ENCODE measurements around the gene ARHGAP8. TPM values are rescaled to one million over a fixed set of nuclear protein-coding genes. Genes with fewer than 3 reads are reported as not detected.

Gene ARHGAP8
- total RNA-seq, 1 donor from 2014 or later = 2.8 TPM

GRCh38 chr22:44793506-44794172 lies 41.3 kb downstream of the ARHGAP8 start:
- Histone ChIP-seq H3K4me3 (ENCODE audit: insufficient read depth, low read depth, low read length) (no peak overlapping the region), H2AFZ (ENCODE audit: low read depth, low read length) (no peak overlapping the region), H3K27me3 (ENCODE audit: insufficient read depth, low read length) (peaks cover 5% of the 10 kb centered on the region), H3K36me3 (ENCODE audit: insufficient read depth, low read length) (no peaks in the 10 kb centered on the region), H3K9ac (ENCODE audit: low read length) (no peak overlapping the region), H3K9me3 (ENCODE audit: insufficient read depth, low read depth, low read length) (no peaks in the 10 kb centered on the region), H3K4me2 (ENCODE audit: low read length) (no peak overlapping the region), H3K27ac (ENCODE audit: low read depth, low read length) (no peak overlapping the region), H4K20me1 (ENCODE audit: insufficient read depth, low read length) (no peaks in the 10 kb centered on the region), H3K79me2 (ENCODE audit: insufficient read depth, low read length) (no peaks in the 10 kb centered on the region), H3K4me1 (ENCODE audit: insufficient read depth, low read length) (no peaks in the 10 kb centered on the region)
- DNase-seq (ENCODE audit: low read depth) (no peak), FAIRE-seq (no peak)
- Mint-ChIP-seq H3K4me1 (ENCODE audit: low read depth, unreplicated experiment) (peaks cover 3% of the 10 kb centered on the region), H3K36me3 (ENCODE audit: low read depth, unreplicated experiment) (no peaks in the 10 kb centered on the region), H3K27me3 (ENCODE audit: low read depth, unreplicated experiment) (peaks cover 6% of the 10 kb centered on the region), H3K9me3 (ENCODE audit: unreplicated experiment) (peaks cover 2% of the 10 kb centered on the region), H3K27ac (ENCODE audit: unreplicated experiment) (no peak overlapping the region), H3K4me3 (ENCODE audit: unreplicated experiment) (no peak overlapping the region)
- TF ChIP-seq, protein P1, sequence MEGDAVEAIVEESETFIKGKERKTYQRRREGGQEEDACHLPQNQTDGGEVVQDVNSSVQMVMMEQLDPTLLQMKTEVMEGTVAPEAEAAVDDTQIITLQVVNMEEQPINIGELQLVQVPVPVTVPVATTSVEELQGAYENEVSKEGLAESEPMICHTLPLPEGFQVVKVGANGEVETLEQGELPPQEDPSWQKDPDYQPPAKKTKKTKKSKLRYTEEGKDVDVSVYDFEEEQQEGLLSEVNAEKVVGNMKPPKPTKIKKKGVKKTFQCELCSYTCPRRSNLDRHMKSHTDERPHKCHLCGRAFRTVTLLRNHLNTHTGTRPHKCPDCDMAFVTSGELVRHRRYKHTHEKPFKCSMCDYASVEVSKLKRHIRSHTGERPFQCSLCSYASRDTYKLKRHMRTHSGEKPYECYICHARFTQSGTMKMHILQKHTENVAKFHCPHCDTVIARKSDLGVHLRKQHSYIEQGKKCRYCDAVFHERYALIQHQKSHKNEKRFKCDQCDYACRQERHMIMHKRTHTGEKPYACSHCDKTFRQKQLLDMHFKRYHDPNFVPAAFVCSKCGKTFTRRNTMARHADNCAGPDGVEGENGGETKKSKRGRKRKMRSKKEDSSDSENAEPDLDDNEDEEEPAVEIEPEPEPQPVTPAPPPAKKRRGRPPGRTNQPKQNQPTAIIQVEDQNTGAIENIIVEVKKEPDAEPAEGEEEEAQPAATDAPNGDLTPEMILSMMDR (IDR thresholded peaks at IDR 0.05; ENCODE audit: insufficient read depth, low read depth, low read length) = no peak
- no peak for TF ChIP-seq EZH2 (IDR thresholded peaks at IDR 0.05; ENCODE audit: insufficient read depth, low read length)

DNA sequence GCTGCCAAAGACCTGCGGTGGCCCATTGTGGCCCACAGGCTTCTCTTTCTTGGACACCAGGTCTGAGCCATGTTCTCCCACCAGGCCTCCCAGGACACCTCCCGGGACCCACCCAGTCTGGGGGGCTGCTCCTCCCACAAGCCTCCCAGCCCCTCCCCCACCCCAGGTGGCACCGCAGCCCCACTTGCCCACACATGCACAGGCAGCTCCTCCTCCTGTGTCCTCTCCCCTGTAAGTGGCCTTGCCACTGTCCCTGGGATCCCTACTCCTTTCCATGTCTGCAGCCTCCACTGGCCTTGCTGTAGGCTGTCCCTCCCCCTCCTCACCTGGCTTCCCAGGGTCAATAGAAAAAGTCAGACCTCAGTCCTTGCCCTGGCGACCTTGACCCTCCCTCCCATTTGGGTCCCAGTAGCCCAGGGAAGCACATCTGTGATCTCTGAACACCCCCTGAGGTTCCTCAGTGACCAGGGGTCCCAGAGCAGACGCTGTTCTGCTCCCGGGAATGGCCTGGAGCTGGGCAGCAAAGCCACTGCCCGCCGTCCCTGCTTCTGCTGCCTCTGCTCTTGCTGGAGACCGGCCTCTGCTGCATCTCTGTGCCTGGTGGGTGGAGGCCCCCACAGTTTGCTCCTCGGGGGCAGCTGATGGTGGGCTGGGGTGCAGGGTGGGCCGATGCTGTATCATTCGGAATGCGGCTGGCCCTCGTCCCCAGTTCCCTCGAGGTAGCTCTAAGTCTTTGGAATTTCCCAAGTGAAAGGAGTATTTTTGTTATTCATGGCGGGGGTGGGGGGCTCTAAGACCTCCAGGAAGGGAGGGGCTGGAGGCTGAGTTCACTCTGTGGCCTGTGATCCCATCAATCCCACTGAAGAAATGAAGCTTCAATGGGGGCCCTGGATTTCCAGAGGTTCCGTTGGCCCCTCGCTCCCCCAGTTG lies 43.6 kb downstream of the ARHGAP8 start:
- H3K9me3 Mint-ChIP-seq (ENCODE audit: unreplicated experiment) = peaks cover 2% of the 10 kb centered on the region
- FAIRE-seq (no peak), DNase-seq (ENCODE audit: low read depth) (no peak)
- no peaks in the 10 kb centered on the region for H3K9me3 ChIP-seq (ENCODE audit: insufficient read depth, low read depth, low read length)
- H4K20me1 ChIP-seq (ENCODE audit: insufficient read depth, low read length) = no peaks in the 10 kb centered on the region
- H3K9ac ChIP-seq (ENCODE audit: low read length) = no peak overlapping the region
- H3K4me3 ChIP-seq (ENCODE audit: insufficient read depth, low read depth, low read length) = no peak overlapping the region
- H3K36me3 Mint-ChIP-seq (ENCODE audit: low read depth, unreplicated experiment) = no peaks in the 10 kb centered on the region
- no peak overlapping the region for H3K27ac ChIP-seq (ENCODE audit: low read depth, low read length)
- no peak overlapping the region for H3K4me2 ChIP-seq (ENCODE audit: low read length)
- no peaks in the 10 kb centered on the region for H3K4me1 ChIP-seq (ENCODE audit: insufficient read depth, low read length)
- H3K4me1 Mint-ChIP-seq (ENCODE audit: low read depth, unreplicated experiment) = peaks cover 3% of the 10 kb centered on the region
- no peak overlapping the region for H2AFZ ChIP-seq (ENCODE audit: low read depth, low read length)
- H3K4me3 Mint-ChIP-seq (ENCODE audit: unreplicated experiment) = no peak overlapping the region
- peaks cover 5% of the 10 kb centered on the region for H3K27me3 ChIP-seq (ENCODE audit: insufficient read depth, low read length)
- peaks cover 6% of the 10 kb centered on the region for H3K27me3 Mint-ChIP-seq (ENCODE audit: low read depth, unreplicated experiment)
- TF ChIP-seq, protein P1 (IDR thresholded peaks at IDR 0.05; ENCODE audit: insufficient read depth, low read depth, low read length) = no peak
- no peak for TF ChIP-seq EZH2 (IDR thresholded peaks at IDR 0.05; ENCODE audit: insufficient read depth, low read length)
- no peak overlapping the region for H3K27ac Mint-ChIP-seq (ENCODE audit: unreplicated experiment)
- H3K79me2 ChIP-seq (ENCODE audit: insufficient read depth, low read length) = no peaks in the 10 kb centered on the region
- no peaks in the 10 kb centered on the region for H3K36me3 ChIP-seq (ENCODE audit: insufficient read depth, low read length)
